Stomach (tissue), 4 donors: ENCODE measurements around the gene LCN10.

Experiments
- EP300 ChIP-seq: sonication (generic); formaldehyde crosslinking; IDR thresholded peaks from one replicate; pipeline ENCODE4 v1.6.1; 2017; ENCODE audit warnings: antibody characterized with exemption
- TF ChIP-seq, protein P1 (sequence below), 7 experiments: fragments of 450-650 bp in 4 of 7; fragments of 200-600 bp in 3 of 7; sonication (generic) in 3 of 7; IDR thresholded peaks; one replicate each; pipeline ENCODE4 v1.5.1; 2016 to 2019; ENCODE audit warnings: antibody characterized with exemption in 7 of 7, control low read depth in 2 of 7, mild to moderate bottlenecking in 1 of 7

DNA sequence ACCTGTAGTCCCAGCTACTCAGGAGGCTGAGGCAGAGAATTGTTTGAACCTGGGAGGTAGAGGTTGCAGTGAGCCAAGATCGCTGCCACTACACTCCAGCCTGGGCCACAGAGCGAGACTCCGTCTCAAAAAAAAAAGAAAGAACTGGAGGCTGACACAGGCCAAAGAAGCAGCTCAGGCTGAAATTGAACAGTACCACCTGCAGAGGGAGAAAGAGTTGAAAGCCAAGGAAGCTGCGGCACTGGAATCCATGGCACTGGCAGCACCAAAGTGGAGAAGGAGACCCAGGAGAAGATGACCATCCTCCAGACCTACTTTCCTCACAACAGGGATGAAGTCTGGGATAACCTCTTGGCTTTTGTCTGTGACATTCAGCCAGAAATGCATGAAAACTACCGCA, 37.1 kb upstream of the LCN10 start:
- TF ChIP-seq, protein P1, sequence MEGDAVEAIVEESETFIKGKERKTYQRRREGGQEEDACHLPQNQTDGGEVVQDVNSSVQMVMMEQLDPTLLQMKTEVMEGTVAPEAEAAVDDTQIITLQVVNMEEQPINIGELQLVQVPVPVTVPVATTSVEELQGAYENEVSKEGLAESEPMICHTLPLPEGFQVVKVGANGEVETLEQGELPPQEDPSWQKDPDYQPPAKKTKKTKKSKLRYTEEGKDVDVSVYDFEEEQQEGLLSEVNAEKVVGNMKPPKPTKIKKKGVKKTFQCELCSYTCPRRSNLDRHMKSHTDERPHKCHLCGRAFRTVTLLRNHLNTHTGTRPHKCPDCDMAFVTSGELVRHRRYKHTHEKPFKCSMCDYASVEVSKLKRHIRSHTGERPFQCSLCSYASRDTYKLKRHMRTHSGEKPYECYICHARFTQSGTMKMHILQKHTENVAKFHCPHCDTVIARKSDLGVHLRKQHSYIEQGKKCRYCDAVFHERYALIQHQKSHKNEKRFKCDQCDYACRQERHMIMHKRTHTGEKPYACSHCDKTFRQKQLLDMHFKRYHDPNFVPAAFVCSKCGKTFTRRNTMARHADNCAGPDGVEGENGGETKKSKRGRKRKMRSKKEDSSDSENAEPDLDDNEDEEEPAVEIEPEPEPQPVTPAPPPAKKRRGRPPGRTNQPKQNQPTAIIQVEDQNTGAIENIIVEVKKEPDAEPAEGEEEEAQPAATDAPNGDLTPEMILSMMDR (IDR thresholded peaks at IDR 0.05) = no peak
- TF ChIP-seq EP300 = no peak
